Measurements from ENCODE around the gene PCDHA1. TPM values are rescaled to one million over a fixed set of nuclear protein-coding genes. Genes with fewer than 3 reads are reported as not detected.
"Not testable (repeated sequence)": the region's sequence is repeated elsewhere in the genome, so short reads cannot be mapped to it uniquely, and the experiment has no call there.

The PCDHA1 gene
- total and polyA plus RNA-seq, 12 donors: 0.05 to 0.20 (median 0.08) TPM; not detected in 5

GRCh38 chr5:140764177-140764973, 21.6 kb upstream of the PCDHA1 start:
- intact Hi-C loops (cut with DNase I): no loop called here
- WGBS, 4 donors: 79 to 86% (median 81%) methylated on average over 2 of the region's 2 CpGs
- no peak for DNase-seq
- H3K4me1 ChIP-seq (replicated peaks in 1 of 2): no peaks in the 10 kb centered on the region
- H3K9me3 ChIP-seq (replicated peaks in 1 of 3): peaks cover 2 to 80% (median 3%) of the 10 kb centered on the region in 3 donors
- TF ChIP-seq POLR2A (IDR thresholded peaks at IDR 0.05) (no peak), CTCF (IDR thresholded peaks at IDR 0.05) (no peak)
- H3K27me3 ChIP-seq: no peaks in the 10 kb centered on the region
- no peak overlapping the region for H3K4me3 ChIP-seq
- no peaks in the 10 kb centered on the region for H3K36me3 ChIP-seq (replicated peaks in 1 of 2)
- H3K27ac ChIP-seq: no peak overlapping the region

- 79 to 87% (median 82%) methylated on average over 4 of the region's 4 CpGs for WGBS, 4 donors
- Histone ChIP-seq H3K27me3 (no peaks in the 10 kb centered on the region), H3K36me3 (replicated peaks in 1 of 2) (no peaks in the 10 kb centered on the region), H3K4me3 (no peak overlapping the region), H3K4me1 (replicated peaks in 1 of 2) (no peaks in the 10 kb centered on the region), H3K9me3 (replicated peaks in 1 of 3) (peaks cover 3 to 85% (median 18%) of the 10 kb centered on the region in 3 donors), H3K27ac (no peak overlapping the region)
- intact Hi-C loops (cut with DNase I): no loop called here
- TF ChIP-seq POLR2A (IDR thresholded peaks at IDR 0.05) (no peak), CTCF (IDR thresholded peaks at IDR 0.05) (no peak)
- no peak for DNase-seq
Measured at GRCh38 chr5:140767444-140767843, 18.5 kb upstream of the PCDHA1 start.

- TF ChIP-seq POLR2A (IDR thresholded peaks at IDR 0.05) (no peak), CTCF (IDR thresholded peaks at IDR 0.05) (no peak)
- DNase-seq: no peak
- no peaks in the 10 kb centered on the region for H3K27me3 ChIP-seq
- no peak overlapping the region for H3K27ac ChIP-seq
- H3K4me1 ChIP-seq (replicated peaks in 1 of 2): no peaks in the 10 kb centered on the region
- peaks cover 0 to 9% (median 9%) of the 10 kb centered on the region in 3 donors for H3K9me3 ChIP-seq (replicated peaks in 1 of 3)
- no peak overlapping the region for H3K4me3 ChIP-seq
- WGBS, 4 donors: 75 to 94% (median 78%) methylated on average over 1 of the region's 1 CpG
- intact Hi-C loops (cut with DNase I): no loop called here
- no peaks in the 10 kb centered on the region for H3K36me3 ChIP-seq (replicated peaks in 1 of 2)
Measured at GRCh38 chr5:140780512-140780911, 5.4 kb upstream of the PCDHA1 start.

GRCh38 chr5:140787422-140787821, 1.5 kb downstream of the PCDHA1 start:
- H3K27me3 ChIP-seq; H3K36me3 ChIP-seq (replicated peaks in 1 of 2); H3K27ac ChIP-seq; H3K4me3 ChIP-seq; DNase-seq; H3K9me3 ChIP-seq (replicated peaks in 1 of 3); intact Hi-C loops (cut with DNase I); H3K4me1 ChIP-seq (replicated peaks in 1 of 2): not testable (repeated sequence)
- 29 to 60% (median 37%) methylated on average over 32 to 44 of the region's 44 CpGs for whole genome bisulfite sequencing, 4 donors

- DNase-seq; H3K4me3 ChIP-seq; H3K9me3 ChIP-seq (replicated peaks in 1 of 3); H3K27ac ChIP-seq; H3K27me3 ChIP-seq; H3K36me3 ChIP-seq (replicated peaks in 1 of 2); intact Hi-C loops (cut with DNase I); H3K4me1 ChIP-seq (replicated peaks in 1 of 2): not testable (repeated sequence)
- WGBS, 4 donors: 29 to 45% (median 37%) methylated on average over 11 to 70 of the region's 70 CpGs
Measured at GRCh38 chr5:140787849-140788504, 2.0 kb downstream of the PCDHA1 start.

Measured in adrenal gland (tissue), 12 donors.